Adipocyte (in vitro differentiated cells): ENCODE measurements around the gene TBX19.
A peak's percentile ranks its signal among the peaks of the same experiment; 100 is the strongest.

Source experiments
- DNase-seq: peaks from one replicate; pipeline ENCODE4 v3.0.0-alpha.2; 2015; ENCODE audit warnings: low read depth
- H3K27me3 ChIP-seq: replicated peaks from 2 replicates; pipeline ENCODE4 v1.7.0; 2013; ENCODE audit warnings: mild to moderate bottlenecking, low read length, moderate library complexity; ENCODE audit not compliant: control insufficient read depth, insufficient read depth
- H3K36me3 ChIP-seq: 2 replicates; pipeline ENCODE4 v1.7.0; 2013; ENCODE audit warnings: low read length, mild to moderate bottlenecking, moderate library complexity; ENCODE audit not compliant: control insufficient read depth, insufficient read depth, severe bottlenecking
- H3K4me1 ChIP-seq: 2 replicates; pipeline ENCODE4 v1.7.0; 2013; ENCODE audit warnings: mild to moderate bottlenecking, low read length, moderate library complexity; ENCODE audit not compliant: control insufficient read depth, insufficient read depth
- H3K4me3 ChIP-seq: 2 replicates; pipeline ENCODE4 v1.7.0; 2013; ENCODE audit warnings: mild to moderate bottlenecking, low read length, moderate library complexity
- H3K9ac ChIP-seq: 2 replicates; pipeline ENCODE4 v1.7.0; 2013; ENCODE audit warnings: mild to moderate bottlenecking, low read length, moderate library complexity
- H3K9me3 ChIP-seq: 2 replicates; pipeline ENCODE4 v1.7.0; 2013; ENCODE audit warnings: mild to moderate bottlenecking, low read length, moderate library complexity; ENCODE audit not compliant: control insufficient read depth

The TBX19 gene

GRCh38 chr1:168281603-168282325 lies 1.1 kb downstream of the TBX19 start:
- no peaks in the 10 kb centered on the region for H3K36me3 ChIP-seq
- H3K4me1 ChIP-seq = no peaks in the 10 kb centered on the region
- peaks cover 4% of the 10 kb centered on the region for H3K9me3 ChIP-seq
- no peak overlapping the region for H3K9ac ChIP-seq
- H3K27me3 ChIP-seq = no peaks in the 10 kb centered on the region
- no peak for DNase-seq
- H3K4me3 ChIP-seq = no peak overlapping the region

- no peak overlapping the region for H3K9ac ChIP-seq
- no peak for DNase-seq
These were observed 4.8 kb downstream of the TBX19 start for GRCh38 chr1:168285521-168285790.

GRCh38 chr1:168285971-168286927 lies 5.6 kb downstream of the TBX19 start:
- DNase-seq = no peak
- Histone ChIP-seq H3K27me3 (no peaks in the 10 kb centered on the region), H3K36me3 (no peaks in the 10 kb centered on the region), H3K9ac (no peak overlapping the region), H3K4me1 (no peaks in the 10 kb centered on the region), H3K9me3 (no peaks in the 10 kb centered on the region), H3K4me3 (no peak overlapping the region)

More at GRCh38 chr1:168285521-168285790, 4.8 kb downstream of the TBX19 start:
- H3K4me3 ChIP-seq = no peak overlapping the region
- no peaks in the 10 kb centered on the region for H3K4me1 ChIP-seq
- H3K9me3 ChIP-seq = no peaks in the 10 kb centered on the region
- no peaks in the 10 kb centered on the region for H3K27me3 ChIP-seq
- no peaks in the 10 kb centered on the region for H3K36me3 ChIP-seq

GRCh38 chr1:168287237-168287664 lies 6.6 kb downstream of the TBX19 start:
- no peak overlapping the region for H3K9ac ChIP-seq
- H3K36me3 ChIP-seq = no peaks in the 10 kb centered on the region
- H3K27me3 ChIP-seq = no peaks in the 10 kb centered on the region
- H3K4me1 ChIP-seq = no peaks in the 10 kb centered on the region
- peak; percentile 31 for DNase-seq
- H3K9me3 ChIP-seq = no peaks in the 10 kb centered on the region
- H3K4me3 ChIP-seq = no peak overlapping the region

- Histone ChIP-seq H3K36me3 (no peaks in the 10 kb centered on the region), H3K9ac (no peak overlapping the region), H3K9me3 (no peaks in the 10 kb centered on the region), H3K4me1 (no peaks in the 10 kb centered on the region), H3K27me3 (no peaks in the 10 kb centered on the region), H3K4me3 (no peak overlapping the region)
- DNase-seq = peak; percentile 59
These were observed 7.8 kb downstream of the TBX19 start for GRCh38 chr1:168288311-168289052.

GRCh38 chr1:168291222-168291837 lies 10.7 kb downstream of the TBX19 start:
- H3K9ac ChIP-seq = no peak overlapping the region
- H3K27me3 ChIP-seq = no peaks in the 10 kb centered on the region
- no peaks in the 10 kb centered on the region for H3K9me3 ChIP-seq
- no peak for DNase-seq
- H3K4me1 ChIP-seq = no peaks in the 10 kb centered on the region
- H3K36me3 ChIP-seq = no peaks in the 10 kb centered on the region
- H3K4me3 ChIP-seq = no peak overlapping the region

GRCh38 chr1:168293356-168293755 lies 12.7 kb downstream of the TBX19 start:
- Histone ChIP-seq H3K4me1 (no peaks in the 10 kb centered on the region), H3K9ac (no peak overlapping the region), H3K9me3 (no peaks in the 10 kb centered on the region), H3K27me3 (no peaks in the 10 kb centered on the region), H3K4me3 (no peak overlapping the region), H3K36me3 (no peaks in the 10 kb centered on the region)
- no peak for DNase-seq

GRCh38 chr1:168295411-168296114 lies 14.9 kb downstream of the TBX19 start:
- H3K9ac ChIP-seq = no peak overlapping the region
- H3K27me3 ChIP-seq = no peaks in the 10 kb centered on the region
- no peaks in the 10 kb centered on the region for H3K4me1 ChIP-seq
- no peaks in the 10 kb centered on the region for H3K9me3 ChIP-seq
- H3K4me3 ChIP-seq = no peak overlapping the region
- DNase-seq = no peak
- H3K36me3 ChIP-seq = no peaks in the 10 kb centered on the region

GRCh38 chr1:168297019-168297730 lies 16.5 kb downstream of the TBX19 start:
- Histone ChIP-seq H3K4me1 (peaks cover 8% of the 10 kb centered on the region), H3K36me3 (no peaks in the 10 kb centered on the region), H3K4me3 (no peak overlapping the region), H3K27me3 (no peaks in the 10 kb centered on the region), H3K9me3 (no peaks in the 10 kb centered on the region), H3K9ac (no peak overlapping the region)
- no peak for DNase-seq

- Histone ChIP-seq H3K9ac (no peak overlapping the region), H3K36me3 (no peaks in the 10 kb centered on the region), H3K9me3 (no peaks in the 10 kb centered on the region), H3K4me3 (no peak overlapping the region), H3K27me3 (no peaks in the 10 kb centered on the region), H3K4me1 (peaks cover 8% of the 10 kb centered on the region)
- DNase-seq = no peak
These were observed 17.8 kb downstream of the TBX19 start for GRCh38 chr1:168298446-168298845.
